Neutrophil (primary cell): ENCODE results near the gene RBCK1.

ENCODE experiments used
- H3K27ac ChIP-seq: fragments of 200-600 bp; sonication (generic); 2 replicates; pipeline ENCODE4 v1.5.1; 2016; ENCODE audit warnings: mild to moderate bottlenecking, moderate library complexity
- H3K27me3 ChIP-seq: fragments of 200-600 bp; sonication (generic); 2 replicates; pipeline ENCODE4 v1.6.0; 2016; ENCODE audit warnings: mild to moderate bottlenecking
- H3K36me3 ChIP-seq: fragments of 200-600 bp; sonication (generic); 2 replicates; pipeline ENCODE4 v1.5.1; 2017
- H3K4me1 ChIP-seq, 2 experiments: fragments of 200-600 bp in 1 of 2; sonication (generic) in 1 of 2; 1 replicate in 1 of 2; 2 replicates in 1 of 2; pipeline versions ENCODE4 v1.5.1 to v1.6.1; 2013 to 2016; ENCODE audit warnings: low read depth in 1 of 2, low read length in 1 of 2, mild to moderate bottlenecking in 1 of 2, moderate library complexity in 1 of 2; ENCODE audit not compliant: control insufficient read depth in 1 of 2, insufficient read depth in 1 of 2
- H3K4me3 ChIP-seq, 2 experiments: fragments of 200-600 bp in 1 of 2; sonication (generic) in 1 of 2; 1 replicate in 1 of 2; 2 replicates in 1 of 2; pipeline ENCODE4 v1.5.1; 2013 to 2016; ENCODE audit warnings: low read depth in 1 of 2, low read length in 1 of 2, mild to moderate bottlenecking in 1 of 2, moderate library complexity in 1 of 2
- H3K9me3 ChIP-seq: fragments of 200-600 bp; sonication (generic); 2 replicates; pipeline ENCODE4 v1.5.1; 2016
- TF ChIP-seq, protein P1 (sequence below): fragments of 200-600 bp; sonication (generic); IDR thresholded peaks from 2 replicates; pipeline ENCODE4 v1.5.1; 2016; ENCODE audit warnings: antibody characterized with exemption

The RBCK1 gene

GRCh38 chr20:396252-396618 is 11.9 kb upstream of the RBCK1 start:
- Histone ChIP-seq H3K36me3 (peaks cover 73% of the 10 kb centered on the region), H3K27ac (no peak overlapping the region)
- TF ChIP-seq, protein P1, sequence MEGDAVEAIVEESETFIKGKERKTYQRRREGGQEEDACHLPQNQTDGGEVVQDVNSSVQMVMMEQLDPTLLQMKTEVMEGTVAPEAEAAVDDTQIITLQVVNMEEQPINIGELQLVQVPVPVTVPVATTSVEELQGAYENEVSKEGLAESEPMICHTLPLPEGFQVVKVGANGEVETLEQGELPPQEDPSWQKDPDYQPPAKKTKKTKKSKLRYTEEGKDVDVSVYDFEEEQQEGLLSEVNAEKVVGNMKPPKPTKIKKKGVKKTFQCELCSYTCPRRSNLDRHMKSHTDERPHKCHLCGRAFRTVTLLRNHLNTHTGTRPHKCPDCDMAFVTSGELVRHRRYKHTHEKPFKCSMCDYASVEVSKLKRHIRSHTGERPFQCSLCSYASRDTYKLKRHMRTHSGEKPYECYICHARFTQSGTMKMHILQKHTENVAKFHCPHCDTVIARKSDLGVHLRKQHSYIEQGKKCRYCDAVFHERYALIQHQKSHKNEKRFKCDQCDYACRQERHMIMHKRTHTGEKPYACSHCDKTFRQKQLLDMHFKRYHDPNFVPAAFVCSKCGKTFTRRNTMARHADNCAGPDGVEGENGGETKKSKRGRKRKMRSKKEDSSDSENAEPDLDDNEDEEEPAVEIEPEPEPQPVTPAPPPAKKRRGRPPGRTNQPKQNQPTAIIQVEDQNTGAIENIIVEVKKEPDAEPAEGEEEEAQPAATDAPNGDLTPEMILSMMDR: no peak

GRCh38 chr20:396619-397431 is 11.3 kb upstream of the RBCK1 start:
- TF ChIP-seq, protein P1: no peak
- Histone ChIP-seq H3K4me1 (peaks cover 2 to 3% of the 10 kb centered on the region in 2 experiments), H3K4me3 (no peak overlapping the region), H3K27ac (no peak overlapping the region), H3K27me3 (no peaks in the 10 kb centered on the region), H3K36me3 (peaks cover 67% of the 10 kb centered on the region), H3K9me3 (no peaks in the 10 kb centered on the region)

More at GRCh38 chr20:396252-396618, 11.9 kb upstream of the RBCK1 start:
- H3K4me3 ChIP-seq: no peak overlapping the region
- no peaks in the 10 kb centered on the region for H3K27me3 ChIP-seq
- no peaks in the 10 kb centered on the region for H3K9me3 ChIP-seq
- no peaks in the 10 kb centered on the region for H3K4me1 ChIP-seq

GRCh38 chr20:397432-398237 is 10.5 kb upstream of the RBCK1 start:
- Histone ChIP-seq H3K27ac (no peak overlapping the region), H3K36me3 (peaks cover 59% of the 10 kb centered on the region), H3K27me3 (no peaks in the 10 kb centered on the region), H3K4me3 (no peak overlapping the region), H3K4me1 (peaks cover 5 to 7% of the 10 kb centered on the region in 2 experiments), H3K9me3 (no peaks in the 10 kb centered on the region)
- TF ChIP-seq, protein P1: no peak

DNA sequence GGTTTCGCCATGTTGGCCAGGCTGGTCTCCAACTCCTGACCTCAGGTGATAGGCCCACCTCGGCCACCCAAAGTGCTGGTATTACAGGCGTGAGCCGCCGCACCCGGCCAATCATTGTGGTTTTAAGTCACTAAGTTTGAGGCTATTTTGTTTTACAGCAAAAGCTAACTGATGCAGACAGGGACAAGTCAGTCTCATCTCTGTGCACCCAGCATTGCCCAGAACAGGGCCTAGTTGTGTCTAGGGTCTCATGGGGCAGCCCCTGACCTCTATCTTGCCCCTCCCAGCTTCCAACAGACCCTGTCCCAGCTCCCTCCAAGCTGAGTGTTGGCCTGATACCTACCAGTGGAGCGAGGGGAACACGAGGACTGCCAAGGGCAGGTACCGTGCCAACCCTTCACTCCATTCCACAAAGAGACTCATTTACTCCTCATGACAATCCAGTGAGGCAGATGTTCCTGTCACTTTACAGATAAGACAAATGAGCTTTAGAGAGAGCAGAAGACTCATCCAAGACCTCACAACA is 8.9 kb upstream of the RBCK1 start:
- Histone ChIP-seq H3K4me3 (no peak overlapping the region), H3K4me1 (peaks cover 5 to 7% of the 10 kb centered on the region in 2 experiments), H3K9me3 (no peaks in the 10 kb centered on the region), H3K27ac (no peak overlapping the region), H3K36me3 (peaks cover 44% of the 10 kb centered on the region), H3K27me3 (no peaks in the 10 kb centered on the region)
- TF ChIP-seq, protein P1: no peak

DNA sequence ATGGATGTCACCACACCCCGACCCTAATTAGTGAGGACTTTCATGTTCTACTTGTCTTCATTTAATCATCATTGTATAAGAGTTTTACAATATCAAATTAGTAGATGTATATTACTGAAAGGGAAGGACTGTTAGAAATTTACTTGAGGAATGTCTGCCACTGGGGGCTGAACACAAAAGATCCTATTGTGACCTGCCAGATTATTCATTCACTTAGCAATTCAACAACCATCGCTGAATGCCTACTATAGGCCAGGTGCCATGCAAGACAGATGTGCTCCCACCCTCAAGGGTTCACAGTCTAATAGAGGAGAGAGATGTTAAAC is 8.0 kb upstream of the RBCK1 start:
- H3K4me3 ChIP-seq: no peak overlapping the region
- H3K4me1 ChIP-seq: peaks cover 5 to 7% of the 10 kb centered on the region in 2 experiments
- TF ChIP-seq, protein P1: no peak
- H3K27me3 ChIP-seq: no peaks in the 10 kb centered on the region
- no peak overlapping the region for H3K27ac ChIP-seq
- H3K9me3 ChIP-seq: no peaks in the 10 kb centered on the region
- peaks cover 36% of the 10 kb centered on the region for H3K36me3 ChIP-seq
